ENCODE results near the gene PRKCD. TPM values are rescaled to one million over a fixed set of nuclear protein-coding genes. Genes with fewer than 3 reads are reported as not detected.

Gene PRKCD
- total and polyA plus RNA-seq, 2 donors (not counting 1 experiment from before 2014, with no cell fraction given) = 46.7 to 68.8 TPM

GRCh38 chr3:53238886-53239285 lies 77.9 kb downstream of the PRKCD start:
- Mint-ChIP-seq H3K27me3 (no peaks in the 10 kb centered on the region), H3K27ac (no peak overlapping the region), H3K9me3 (ENCODE audit: insufficient read depth) (no peaks in the 10 kb centered on the region), H3K4me1 (peaks cover 4% of the 10 kb centered on the region), H3K4me3 (no peak overlapping the region)
- ChIA-PET POLR2A (no interaction called here), CTCF (no interaction called here)
- no peak overlapping the region for H3K4me2 ChIP-seq (replicated peaks; ENCODE audit: low read depth, low read length, poor library complexity, severe bottlenecking)
- no peaks in the 10 kb centered on the region for H3K9me3 ChIP-seq (ENCODE audit: control extremely low read depth in 1 of 3, control insufficient read depth in 2 of 3, insufficient read depth in 1 of 3, low read length in 2 of 3)
- no peak overlapping the region for H3K9ac ChIP-seq (ENCODE audit: low read length)
- no peak overlapping the region for H3K4me3 ChIP-seq (ENCODE audit: control extremely low read depth in 1 of 5, extremely low read depth in 1 of 5, insufficient read depth in 1 of 5, low read depth in 2 of 5, low read length in 4 of 5)
- no peaks in the 10 kb centered on the region for H3K4me1 ChIP-seq (ENCODE audit: control insufficient read depth in 2 of 2, insufficient read depth in 2 of 2, low read length in 2 of 2)
- DNase-seq (no peak), ATAC-seq (ENCODE audit: low read depth) (no peak)
- H3K79me2 ChIP-seq (ENCODE audit: control insufficient read depth, insufficient read depth, low read length) = peaks cover 32% of the 10 kb centered on the region
- peaks cover 41% of the 10 kb centered on the region for H4K20me1 ChIP-seq (ENCODE audit: control insufficient read depth, insufficient read depth, low read length, poor library complexity, severe bottlenecking)
- H2AFZ ChIP-seq (ENCODE audit: insufficient read depth, low read depth, low read length, poor library complexity, severe bottlenecking) = no peak overlapping the region
- peaks cover 0 to 72% of the 10 kb centered on the region in 2 experiments for H3K36me3 ChIP-seq (replicated peaks in 1 of 2; ENCODE audit: control extremely low read depth in 1 of 2, control insufficient read depth in 1 of 2, extremely low read depth in 1 of 2, insufficient read depth in 2 of 2, low read length in 1 of 2)
- H3K27ac ChIP-seq (ENCODE audit: low read length in 2 of 2) = no peak overlapping the region
- TF ChIP-seq CTCF (IDR thresholded peaks at IDR 0.05) = no peak
- no peak for TF ChIP-seq EZH2 (IDR thresholded peaks at IDR 0.05; ENCODE audit: borderline replicate concordance, insufficient read depth, low read depth, low read length, poor library complexity, severe bottlenecking)
- intact Hi-C loops (cut with micrococcal nuclease) = no loop called here
- H3K27me3 ChIP-seq (replicated peaks in 1 of 4; ENCODE audit: control extremely low read depth in 1 of 4, control insufficient read depth in 3 of 4, insufficient read depth in 4 of 4, low read length in 3 of 4) = no peaks in the 10 kb centered on the region
- 98% methylated on average over 4 of the region's 4 CpGs for WGBS (ENCODE audit: insufficient coverage)

GRCh38 chr3:53239800-53240199 lies 78.8 kb downstream of the PRKCD start:
- Histone ChIP-seq H4K20me1 (ENCODE audit: control insufficient read depth, insufficient read depth, low read length, poor library complexity, severe bottlenecking) (peaks cover 51% of the 10 kb centered on the region), H3K9me3 (ENCODE audit: control extremely low read depth in 1 of 3, control insufficient read depth in 2 of 3, insufficient read depth in 1 of 3, low read length in 2 of 3) (peaks cover 0 to 5% (median 0%) of the 10 kb centered on the region in 3 donors), H3K4me2 (replicated peaks; ENCODE audit: low read depth, low read length, poor library complexity, severe bottlenecking) (no peak overlapping the region), H3K36me3 (replicated peaks in 1 of 2; ENCODE audit: control extremely low read depth in 1 of 2, control insufficient read depth in 1 of 2, extremely low read depth in 1 of 2, insufficient read depth in 2 of 2, low read length in 1 of 2) (peaks cover 0 to 64% of the 10 kb centered on the region in 2 experiments), H3K27ac (ENCODE audit: low read length in 2 of 2) (no peak overlapping the region), H3K4me1 (ENCODE audit: control insufficient read depth in 2 of 2, insufficient read depth in 2 of 2, low read length in 2 of 2) (no peaks in the 10 kb centered on the region), H3K79me2 (ENCODE audit: control insufficient read depth, insufficient read depth, low read length) (peaks cover 41% of the 10 kb centered on the region), H2AFZ (ENCODE audit: insufficient read depth, low read depth, low read length, poor library complexity, severe bottlenecking) (no peak overlapping the region), H3K4me3 (ENCODE audit: control extremely low read depth in 1 of 5, extremely low read depth in 1 of 5, insufficient read depth in 1 of 5, low read depth in 2 of 5, low read length in 4 of 5) (no peak overlapping the region), H3K9ac (ENCODE audit: low read length) (no peak overlapping the region), H3K27me3 (replicated peaks in 1 of 4; ENCODE audit: control extremely low read depth in 1 of 4, control insufficient read depth in 3 of 4, insufficient read depth in 4 of 4, low read length in 3 of 4) (no peaks in the 10 kb centered on the region)
- no peak for DNase-seq
- H3K27ac Mint-ChIP-seq = no peak overlapping the region
- WGBS (ENCODE audit: insufficient coverage) = 94% methylated on average over 3 of the region's 5 CpGs
- intact Hi-C loops (cut with micrococcal nuclease) = no loop called here
- ChIA-PET POLR2A (no interaction called here), CTCF (no interaction called here)
- H3K27me3 Mint-ChIP-seq = no peaks in the 10 kb centered on the region
- no peak overlapping the region for H3K4me3 Mint-ChIP-seq
- no peaks in the 10 kb centered on the region for H3K9me3 Mint-ChIP-seq (ENCODE audit: insufficient read depth)
- no peak for TF ChIP-seq CTCF (IDR thresholded peaks at IDR 0.05)
- no peak for TF ChIP-seq EZH2 (IDR thresholded peaks at IDR 0.05; ENCODE audit: borderline replicate concordance, insufficient read depth, low read depth, low read length, poor library complexity, severe bottlenecking)
- ATAC-seq (ENCODE audit: low read depth) = no peak
- H3K4me1 Mint-ChIP-seq = peaks cover 5% of the 10 kb centered on the region
